GM10248 (cell line): ENCODE data around the gene SLC38A6.

ENCODE experiments used
- CTCF ChIA-PET: fragments of 300-600 bp; sonication (Branson Sonifier 250); formaldehyde crosslinking; extraction: SDS; loops from one replicate; lab custom pipeline; 2021; ENCODE audit warnings: antibody characterized with exemption; lab: Yijun Ruan, JAX
- POLR2A ChIA-PET: fragments of 350-650 bp; sonication (Branson Sonifier 250); formaldehyde crosslinking; extraction: SDS; loops from one replicate; lab custom pipeline; 2020; ENCODE audit warnings: antibody characterized with exemption; lab: Yijun Ruan, JAX
- DNase-seq: peaks from one replicate; pipeline ENCODE4 v3.0.0; 2012; ENCODE audit errors: extremely low spot score
- TF ChIP-seq, protein P1 (sequence below): IDR thresholded peaks from 2 replicates; pipeline ENCODE4 v1.5.1; 2012; ENCODE audit warnings: mild to moderate bottlenecking, low read depth; ENCODE audit errors: extremely low read depth, missing control alignments, control extremely low read depth

SLC38A6 gene

DNA sequence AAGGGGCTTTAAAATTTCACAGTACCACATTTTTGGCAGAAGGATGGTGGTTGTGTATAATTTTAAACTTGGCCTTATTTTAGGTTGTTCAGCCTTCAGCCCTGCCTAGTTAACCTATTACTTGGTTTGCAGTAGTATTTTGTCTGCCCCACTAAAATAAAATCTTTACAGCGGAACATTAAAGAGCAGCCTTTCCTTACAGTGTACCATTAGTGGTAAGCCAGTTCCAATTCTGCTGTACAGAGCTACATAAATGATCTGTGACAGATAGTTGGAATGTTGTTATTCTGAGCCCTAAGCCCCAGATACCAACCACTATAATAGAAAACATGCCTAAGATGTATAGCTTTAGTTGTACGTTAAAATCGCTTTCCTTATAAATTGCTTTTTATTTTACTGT, 56.2 kb downstream of the SLC38A6 start:
- ChIA-PET POLR2A (no interaction called here), CTCF (interaction anchor here (1.0 to 2.1 kb wide), 2 partner anchors 12 to 412 kb away, joined by 3 to 6 read pairs; no protein-coding TSS in a partner anchor)
- no peak for DNase-seq
- TF ChIP-seq, protein P1, sequence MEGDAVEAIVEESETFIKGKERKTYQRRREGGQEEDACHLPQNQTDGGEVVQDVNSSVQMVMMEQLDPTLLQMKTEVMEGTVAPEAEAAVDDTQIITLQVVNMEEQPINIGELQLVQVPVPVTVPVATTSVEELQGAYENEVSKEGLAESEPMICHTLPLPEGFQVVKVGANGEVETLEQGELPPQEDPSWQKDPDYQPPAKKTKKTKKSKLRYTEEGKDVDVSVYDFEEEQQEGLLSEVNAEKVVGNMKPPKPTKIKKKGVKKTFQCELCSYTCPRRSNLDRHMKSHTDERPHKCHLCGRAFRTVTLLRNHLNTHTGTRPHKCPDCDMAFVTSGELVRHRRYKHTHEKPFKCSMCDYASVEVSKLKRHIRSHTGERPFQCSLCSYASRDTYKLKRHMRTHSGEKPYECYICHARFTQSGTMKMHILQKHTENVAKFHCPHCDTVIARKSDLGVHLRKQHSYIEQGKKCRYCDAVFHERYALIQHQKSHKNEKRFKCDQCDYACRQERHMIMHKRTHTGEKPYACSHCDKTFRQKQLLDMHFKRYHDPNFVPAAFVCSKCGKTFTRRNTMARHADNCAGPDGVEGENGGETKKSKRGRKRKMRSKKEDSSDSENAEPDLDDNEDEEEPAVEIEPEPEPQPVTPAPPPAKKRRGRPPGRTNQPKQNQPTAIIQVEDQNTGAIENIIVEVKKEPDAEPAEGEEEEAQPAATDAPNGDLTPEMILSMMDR = no peak

DNA sequence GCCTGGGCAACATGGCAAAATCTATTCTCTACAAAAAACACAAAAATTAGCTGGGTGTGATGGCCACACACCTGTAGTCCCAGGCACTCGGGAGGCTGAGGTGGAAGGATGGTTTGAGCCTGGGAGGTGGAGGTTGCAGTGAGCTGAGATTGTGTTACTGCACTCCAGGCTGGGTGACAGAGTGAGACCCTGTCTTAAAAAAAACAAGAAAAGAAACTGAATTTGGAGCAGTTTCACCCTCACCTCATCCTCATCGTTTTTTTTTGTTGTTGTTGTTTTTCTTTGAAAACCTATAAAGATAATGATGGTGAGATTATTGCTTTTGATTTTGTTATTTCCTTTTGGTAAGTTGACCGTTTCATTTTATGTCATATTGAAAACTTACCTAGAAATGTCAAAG, 60.7 kb downstream of the SLC38A6 start:
- TF ChIP-seq, protein P1 = no peak
- POLR2A ChIA-PET = no interaction called here
- no peak for DNase-seq
- CTCF ChIA-PET = interaction anchor here (1.1 to 2.5 kb wide), 3 partner anchors 16 to 252 kb away, joined by 3 to 8 read pairs (median 3); no protein-coding TSS in a partner anchor

DNA sequence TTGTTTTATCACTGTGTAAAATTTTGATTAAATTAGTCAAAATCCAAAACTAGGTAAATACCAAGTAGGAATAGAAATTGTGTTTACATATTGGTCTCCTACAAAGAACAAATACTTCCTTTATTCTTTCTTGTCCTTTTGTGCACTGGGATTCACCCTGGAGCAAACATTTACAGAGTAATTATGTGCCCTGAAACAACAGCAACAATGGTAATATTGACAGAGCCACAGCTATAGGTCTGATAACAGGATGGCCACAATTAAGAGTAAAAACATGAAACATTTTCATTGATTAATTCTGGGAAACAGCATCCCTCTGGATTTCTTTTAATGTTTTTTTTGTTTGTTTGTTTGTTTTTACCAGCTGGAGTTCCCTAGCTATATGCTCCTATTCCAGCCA, 61.2 kb downstream of the SLC38A6 start:
- no peak for DNase-seq
- CTCF ChIA-PET = interaction anchor here (1.1 to 1.2 kb wide), 2 partner anchors 235 to 251 kb away, joined by 3 read pairs; no protein-coding TSS in a partner anchor
- POLR2A ChIA-PET = no interaction called here

DNA sequence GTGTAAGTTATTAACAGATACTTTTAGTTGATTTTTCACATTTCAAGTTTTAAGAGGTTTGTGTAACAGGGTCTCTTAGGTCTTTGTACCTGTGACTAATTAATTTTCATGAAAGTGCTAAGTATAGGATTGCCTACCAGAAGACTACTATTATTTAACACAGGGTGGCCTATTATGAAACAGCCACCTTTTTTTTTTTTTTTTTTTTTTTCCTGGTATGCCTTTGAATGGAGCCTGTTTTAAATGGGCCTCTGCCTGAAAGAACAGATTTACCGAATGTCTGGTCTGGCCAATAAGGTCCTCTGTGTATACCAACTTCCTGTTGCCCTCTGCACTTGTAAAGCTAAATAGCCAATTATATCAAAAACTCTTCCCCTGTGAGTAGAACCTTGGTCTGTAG, 62.5 kb downstream of the SLC38A6 start:
- CTCF ChIA-PET = interaction anchor here (1.2 to 1.3 kb wide), 2 partner anchors 14 to 19 kb away, joined by 3 read pairs; no protein-coding TSS in a partner anchor
- TF ChIP-seq, protein P1 = no peak
- DNase-seq = no peak
- POLR2A ChIA-PET = no interaction called here

More for the DNA sequence above, 61.2 kb downstream of the SLC38A6 start:
- TF ChIP-seq, protein P1 = no peak

DNA sequence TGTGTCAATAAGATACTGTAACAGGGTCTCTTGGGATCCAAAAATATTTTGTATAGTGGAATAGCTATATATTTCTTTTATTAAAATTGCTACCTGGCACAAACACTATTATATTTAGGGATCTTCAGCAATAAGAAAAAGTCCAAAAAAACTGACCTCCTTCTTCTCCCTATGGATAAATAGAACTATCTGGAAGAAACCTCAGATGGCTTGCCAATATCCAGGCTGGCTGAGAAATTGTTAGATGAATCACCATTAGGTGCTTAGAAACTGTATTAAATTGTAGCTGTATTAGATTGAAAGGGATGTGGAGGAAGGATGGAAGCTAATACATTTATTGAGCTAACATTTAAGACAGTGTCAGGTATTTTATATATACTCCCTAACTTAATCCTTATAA, 66.0 kb downstream of the SLC38A6 start:
- ChIA-PET CTCF (no interaction called here), POLR2A (no interaction called here)
- no peak for DNase-seq
- TF ChIP-seq, protein P1 = no peak

DNA sequence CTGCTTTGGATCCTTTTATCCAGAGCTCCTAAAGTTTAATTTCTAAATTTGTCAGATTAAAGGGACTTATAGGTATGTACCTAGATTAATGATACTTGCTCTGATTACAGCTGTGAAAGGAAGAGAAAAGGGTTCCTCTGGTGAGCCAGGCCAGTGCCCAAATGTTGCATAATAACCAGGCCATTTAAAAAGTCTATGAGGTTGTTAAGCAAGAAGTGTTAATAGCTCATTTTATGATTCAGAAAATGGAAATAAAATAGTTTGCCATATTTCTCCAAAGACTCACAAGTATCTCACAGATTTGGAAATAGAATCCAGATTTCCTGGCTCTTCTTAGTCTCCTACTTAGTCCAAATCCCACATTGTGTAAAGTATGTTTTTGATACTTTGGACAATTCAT, 67.6 kb downstream of the SLC38A6 start:
- DNase-seq = no peak
- POLR2A ChIA-PET = no interaction called here
- CTCF ChIA-PET = interaction anchor here (0.7 to 1.8 kb wide), 6 partner anchors 13 to 420 kb away, joined by 3 to 6 read pairs (median 4); no protein-coding TSS in a partner anchor
- TF ChIP-seq, protein P1 = no peak
